Measurements from ENCODE around the gene CLCN4.

GRCh38 chrX:10189317-10190268 lies 32.8 kb downstream of the CLCN4 start:
- TF ChIP-seq CTCF (IDR thresholded peaks at IDR 0.05; ENCODE audit: low read length) (peak; percentile 61), EZH2 (IDR thresholded peaks at IDR 0.05; ENCODE audit: borderline replicate concordance, low read length) (no peak)

All from OCI-LY1 (cell line).